GM21786 (cell line): Measurements from ENCODE around the gene TPSAB1.
"Not testable (repeated sequence)": the region's sequence is repeated elsewhere in the genome, so short reads cannot be mapped to it uniquely, and the experiment has no call there.

Source experiments
- ATAC-seq: cut with Tn5 transposase; IDR thresholded peaks from one replicate; pipeline ENCODE4 v1.9.1; 2021; ENCODE audit not compliant: unreplicated experiment

Gene TPSAB1

DNA sequence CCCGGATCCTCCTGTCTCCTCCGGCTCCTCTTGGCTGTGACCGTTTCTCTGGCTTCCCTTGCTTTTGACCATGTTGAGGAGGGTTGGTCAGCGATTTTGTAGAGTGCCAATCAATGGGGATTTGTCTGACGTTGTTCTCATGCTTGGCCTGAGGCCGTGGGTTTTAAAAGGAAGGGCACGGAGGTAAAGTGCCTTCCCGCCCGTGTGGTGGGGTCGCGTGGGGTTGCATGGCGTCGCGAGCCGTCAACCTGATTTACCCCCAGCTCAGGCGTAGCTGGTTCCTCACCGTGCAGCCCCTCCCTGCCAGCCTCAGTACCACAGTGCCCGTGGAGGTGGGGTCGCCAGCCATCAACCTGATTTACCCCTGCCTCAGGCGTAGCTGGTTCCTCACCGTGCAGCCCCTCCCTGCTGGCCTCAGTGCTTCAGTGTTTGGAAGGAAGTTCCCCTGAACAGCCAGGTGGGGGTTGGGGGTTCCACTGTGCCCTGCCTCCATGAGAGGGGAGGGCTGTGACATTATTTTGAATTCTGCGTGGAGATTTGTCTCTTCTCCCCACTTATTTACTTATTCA, 5.0 kb downstream of the TPSAB1 start:
- ATAC-seq: no peak

DNA sequence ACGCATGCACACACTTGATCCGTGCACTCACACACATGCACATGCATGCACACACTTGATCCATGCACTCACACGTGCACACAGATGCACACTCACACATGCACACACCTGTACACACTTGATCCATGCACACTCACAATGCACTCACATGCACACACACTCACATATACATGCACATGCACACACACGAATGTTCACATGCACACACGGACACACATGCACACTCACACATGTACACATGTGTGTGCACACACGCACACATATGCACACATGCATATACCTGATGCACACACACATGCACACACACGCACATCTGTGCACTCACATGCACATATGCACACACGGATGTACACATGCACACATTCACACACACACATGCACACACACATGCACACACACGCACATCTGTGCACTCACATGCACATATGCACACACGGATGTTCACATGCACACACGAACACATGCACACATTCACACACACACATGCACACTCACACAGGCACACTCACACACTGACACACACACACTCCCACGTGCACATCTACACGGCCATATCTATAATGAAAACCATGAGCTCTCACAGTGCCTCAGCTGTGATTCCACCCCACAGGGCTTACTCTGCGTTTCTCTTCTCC, 7.5 kb downstream of the TPSAB1 start:
- ATAC-seq: not testable (repeated sequence)

DNA sequence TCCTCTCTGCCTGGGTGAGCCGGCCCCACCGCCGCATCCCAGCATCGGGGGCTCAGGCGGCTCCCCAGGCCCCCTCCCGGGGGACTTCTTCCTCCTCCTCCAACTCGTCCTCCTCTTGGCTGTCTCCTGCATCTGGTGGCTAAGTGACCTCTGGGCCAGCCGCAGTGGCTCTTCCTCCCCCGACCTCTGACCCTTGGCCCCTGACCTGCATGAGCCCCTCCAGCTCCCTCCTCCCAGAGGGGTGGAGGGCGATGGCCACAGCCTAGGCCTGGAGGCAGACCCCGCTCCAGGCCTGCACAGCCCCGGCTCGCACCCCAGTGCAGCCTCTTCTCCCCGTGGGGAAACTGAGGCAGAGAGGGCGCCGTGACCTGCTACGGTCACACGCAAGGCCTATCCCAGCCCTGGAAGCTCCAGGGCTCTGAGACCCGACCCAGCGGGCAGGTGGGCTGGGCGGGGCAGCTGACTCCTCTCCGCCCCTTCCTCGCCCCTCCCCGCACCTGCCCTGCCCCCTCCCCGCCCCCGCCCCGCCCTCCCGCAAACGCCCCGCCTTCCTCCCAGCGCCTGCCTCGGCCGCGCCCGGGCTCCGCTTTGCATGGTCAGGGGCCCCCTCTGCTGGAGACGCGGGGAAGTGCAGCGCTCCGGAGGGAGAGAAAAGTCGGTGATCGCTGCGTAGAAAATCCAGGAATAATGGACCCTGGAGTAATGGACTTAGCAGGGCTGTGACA, 8.7 kb downstream of the TPSAB1 start:
- not testable (repeated sequence) for ATAC-seq

DNA sequence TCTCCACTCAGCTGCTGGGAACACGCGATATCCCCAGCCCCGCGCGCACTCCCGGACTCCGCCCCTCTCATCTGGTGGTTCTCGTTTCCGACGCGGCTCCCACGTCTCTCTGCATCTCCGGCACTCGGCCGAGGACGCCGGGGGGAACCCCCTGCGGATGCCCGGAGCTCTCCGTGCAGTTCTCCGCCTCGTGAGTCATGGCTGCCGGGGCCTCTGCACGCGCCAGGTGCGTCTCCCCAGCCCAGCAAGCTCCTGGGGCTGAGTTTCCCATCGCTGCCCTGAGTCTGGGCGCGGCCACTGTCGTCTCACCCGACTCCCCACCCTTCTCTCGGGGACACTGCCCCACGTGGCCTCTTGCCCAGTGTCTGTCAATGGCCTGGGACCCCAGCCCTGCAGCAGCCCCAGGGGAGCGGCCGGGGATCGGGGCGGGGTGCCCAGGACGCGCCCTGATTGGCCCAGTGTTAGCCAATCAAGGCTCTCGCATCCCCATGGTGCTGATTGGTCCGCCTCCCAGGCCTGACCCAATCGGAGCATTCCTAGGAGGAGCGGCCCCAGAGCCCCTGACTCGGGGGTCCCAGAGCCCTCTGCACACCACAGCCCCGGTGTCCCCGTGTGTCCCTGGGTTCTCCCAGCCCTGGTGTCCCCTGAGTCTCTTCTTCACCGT, 13.3 kb downstream of the TPSAB1 start:
- not testable (repeated sequence) for ATAC-seq

DNA sequence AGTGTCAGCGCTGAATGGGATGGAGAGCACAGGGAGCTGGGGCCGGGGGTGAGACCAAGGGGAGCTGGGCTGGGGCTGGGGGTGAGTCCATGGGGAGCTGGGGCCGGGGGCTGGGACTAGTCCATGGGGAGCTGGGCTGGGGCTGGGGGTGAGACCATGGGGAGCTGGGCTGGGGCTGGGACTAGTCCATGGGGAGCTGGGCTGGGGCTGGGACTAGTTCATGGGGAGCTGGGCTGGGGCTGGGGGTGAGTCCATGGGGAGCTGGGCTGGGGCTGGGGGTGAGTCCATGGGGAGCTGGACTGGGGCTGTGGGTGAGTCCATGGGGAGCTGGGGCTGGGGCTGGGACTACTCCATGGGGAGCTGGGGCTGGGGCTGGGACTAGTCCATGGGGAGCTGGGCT, 14.3 kb downstream of the TPSAB1 start:
- not testable (repeated sequence) for ATAC-seq

DNA sequence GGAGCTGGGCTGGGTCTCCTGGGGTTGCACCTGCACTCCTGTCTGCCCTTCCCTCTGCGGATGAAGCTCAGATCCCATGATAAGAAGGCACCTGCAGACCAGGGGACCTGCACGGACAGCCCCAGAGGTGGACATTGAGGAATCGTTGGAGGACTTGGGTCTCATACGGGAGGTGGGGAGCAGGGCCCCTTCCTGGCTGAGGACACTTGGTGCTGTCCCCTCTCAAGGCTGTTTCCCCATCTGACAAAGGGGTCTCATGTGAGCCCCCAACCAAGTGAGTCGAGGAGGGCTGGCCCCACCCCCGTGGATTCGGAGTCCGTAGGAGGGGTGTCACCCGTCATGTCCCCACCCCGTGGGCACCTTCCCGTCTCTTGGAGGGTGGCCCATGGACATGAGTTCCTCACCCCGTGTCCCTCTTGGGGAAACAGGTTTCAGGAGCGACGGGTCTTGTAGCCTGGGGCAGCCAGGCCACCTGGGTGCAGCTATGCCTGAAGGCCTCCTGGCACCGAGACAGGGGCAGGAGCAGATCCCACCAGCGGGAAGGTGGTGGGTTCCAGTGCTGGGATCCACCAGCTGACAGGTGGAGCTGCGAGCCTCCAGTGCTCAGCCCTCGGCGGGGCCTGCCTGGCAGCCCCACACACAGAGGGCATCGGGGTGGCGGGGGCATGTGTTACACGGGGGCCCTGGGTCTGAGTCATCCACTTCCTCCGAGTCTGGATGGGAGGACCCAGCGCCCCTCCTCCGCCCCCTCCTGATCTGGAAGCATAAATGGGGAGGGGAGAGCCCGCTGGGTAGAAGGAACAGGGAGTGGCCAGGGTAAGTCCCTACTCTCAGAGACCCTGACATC, 15.0 kb downstream of the TPSAB1 start, which contains the start of gene TPSD1:
Gene TPSD1 (plus strand): TSS at position 794 of the 847 bp plus-strand sequence. CDS start 212 bp downstream, outside the sequence.
- not testable (repeated sequence) for ATAC-seq

DNA sequence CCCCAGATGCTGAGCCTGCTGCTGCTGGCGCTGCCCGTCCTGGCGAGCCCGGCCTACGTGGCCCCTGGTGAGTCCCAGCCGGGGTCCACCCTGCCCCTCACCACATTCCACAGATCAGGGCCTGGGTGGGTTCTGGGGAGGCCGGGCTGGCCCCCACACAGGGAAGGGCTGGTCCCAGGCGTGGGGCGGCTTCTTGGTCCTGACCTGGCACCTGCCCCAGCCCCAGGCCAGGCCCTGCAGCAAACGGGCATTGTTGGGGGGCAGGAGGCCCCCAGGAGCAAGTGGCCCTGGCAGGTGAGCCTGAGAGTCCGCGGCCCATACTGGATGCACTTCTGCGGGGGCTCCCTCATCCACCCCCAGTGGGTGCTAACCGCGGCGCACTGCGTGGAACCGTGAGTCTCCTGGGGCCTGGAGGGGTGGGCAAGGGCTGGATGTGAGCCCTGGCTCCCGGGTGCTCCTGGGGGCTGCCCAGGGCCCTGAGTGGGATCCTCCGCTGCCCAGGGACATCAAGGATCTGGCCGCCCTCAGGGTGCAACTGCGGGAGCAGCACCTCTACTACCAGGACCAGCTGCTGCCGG, 15.9 kb downstream of the TPSAB1 start:
- not testable (repeated sequence) for ATAC-seq

DNA sequence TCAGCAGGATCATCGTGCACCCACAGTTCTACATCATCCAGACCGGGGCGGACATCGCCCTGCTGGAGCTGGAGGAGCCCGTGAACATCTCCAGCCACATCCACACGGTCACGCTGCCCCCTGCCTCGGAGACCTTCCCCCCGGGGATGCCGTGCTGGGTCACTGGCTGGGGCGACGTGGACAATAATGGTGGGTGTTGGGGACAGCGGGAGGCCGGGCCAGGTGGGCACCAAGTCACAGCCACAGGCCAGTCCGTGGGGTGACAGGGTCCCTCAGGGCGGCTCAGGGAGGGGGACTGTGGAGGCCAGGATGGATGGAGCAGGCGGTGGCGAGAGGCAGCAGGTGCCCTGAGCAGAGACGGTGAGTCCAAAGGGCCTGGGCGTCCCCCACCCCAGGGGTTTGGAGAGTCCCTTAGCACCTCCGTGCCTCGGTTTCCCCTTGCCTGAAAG, 16.4 kb downstream of the TPSAB1 start:
- no peak for ATAC-seq

DNA sequence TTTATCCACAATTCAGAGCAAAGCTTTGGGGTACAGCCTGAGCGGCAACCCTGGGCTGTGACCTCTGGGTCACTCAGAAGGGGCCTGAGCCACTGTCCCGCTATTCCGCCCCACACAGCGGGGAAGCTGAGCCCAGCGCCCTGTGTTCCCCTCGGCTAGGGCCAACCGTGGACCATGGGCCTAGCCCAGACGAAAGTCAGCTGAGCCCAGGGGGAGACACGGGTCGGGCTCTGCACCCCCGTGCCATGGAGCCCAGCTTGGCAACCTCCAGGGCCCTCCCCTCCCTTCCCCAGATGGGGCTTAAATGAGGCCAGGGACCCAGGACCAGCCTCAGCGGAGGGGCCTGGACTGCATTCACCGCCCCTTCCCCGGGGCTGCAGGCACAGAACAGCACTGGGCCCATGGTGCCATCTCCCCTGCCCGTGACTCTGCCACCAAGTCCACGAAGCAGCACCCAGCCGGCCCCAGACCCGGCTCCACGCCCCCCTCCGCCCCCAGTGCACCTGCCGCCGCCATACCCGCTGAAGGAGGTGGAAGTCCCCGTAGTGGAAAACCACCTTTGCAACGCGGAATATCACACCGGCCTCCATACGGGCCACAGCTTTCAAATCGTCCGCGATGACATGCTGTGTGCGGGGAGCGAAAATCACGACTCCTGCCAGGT, 17.2 kb downstream of the TPSAB1 start:
- ATAC-seq: no peak

DNA sequence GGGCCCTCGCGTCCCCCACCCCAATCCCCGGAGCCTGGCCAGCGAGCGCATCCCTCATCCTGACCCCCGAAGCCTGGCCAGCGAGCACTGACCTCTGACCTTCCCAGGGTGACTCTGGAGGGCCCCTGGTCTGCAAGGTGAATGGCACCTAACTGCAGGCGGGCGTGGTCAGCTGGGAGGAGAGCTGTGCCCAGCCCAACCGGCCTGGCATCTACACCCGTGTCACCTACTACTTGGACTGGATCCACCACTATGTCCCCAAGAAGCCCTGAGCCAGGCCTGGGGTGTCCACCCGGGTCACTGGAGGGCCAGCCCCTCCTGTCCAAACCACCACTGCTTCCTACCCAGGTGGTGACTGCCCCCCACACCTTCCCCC, 17.7 kb downstream of the TPSAB1 start:
- no peak for ATAC-seq

DNA sequence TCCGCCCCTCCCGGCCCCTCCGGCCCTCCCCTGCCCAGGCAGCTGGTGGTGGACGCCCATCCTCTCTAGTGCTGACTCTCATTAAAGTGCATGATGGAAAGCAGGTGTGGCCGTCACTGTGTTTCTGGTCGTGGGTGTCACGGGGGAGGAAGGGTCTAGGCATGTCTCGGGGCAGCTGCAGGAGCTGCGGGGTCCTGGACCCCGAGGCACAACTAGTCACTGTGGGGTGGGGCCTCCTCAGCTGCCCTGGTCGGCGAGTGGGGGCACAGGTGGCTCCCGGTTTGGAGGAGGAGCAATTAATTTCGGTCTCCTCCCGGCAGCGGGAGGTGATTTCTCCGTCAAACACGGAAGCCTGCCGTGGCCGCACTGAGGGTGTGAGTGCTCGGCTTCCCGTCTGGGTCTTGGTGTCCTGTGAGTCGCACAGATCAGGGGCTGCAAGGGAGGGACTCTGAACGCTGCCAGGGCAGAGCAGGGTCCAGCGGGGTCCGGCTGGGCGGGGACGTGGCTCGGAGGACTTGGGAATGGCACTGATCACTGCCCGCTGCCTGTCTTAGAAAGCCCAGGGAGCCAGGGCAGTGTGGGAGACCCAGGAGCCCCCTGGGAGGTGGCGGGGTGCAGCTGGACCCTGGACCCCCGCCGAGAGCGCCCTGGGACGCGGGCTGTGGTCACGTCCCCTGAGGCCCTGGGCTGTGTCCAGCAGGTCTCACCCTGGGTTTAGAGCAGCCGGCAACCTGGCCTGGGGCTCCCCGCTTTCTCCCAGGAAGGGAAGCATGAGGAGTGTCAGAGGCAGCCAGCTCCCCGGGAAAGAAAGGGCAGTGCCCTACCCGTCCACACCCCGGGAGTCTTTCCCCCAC, 18.6 kb downstream of the TPSAB1 start:
- no peak for ATAC-seq

DNA sequence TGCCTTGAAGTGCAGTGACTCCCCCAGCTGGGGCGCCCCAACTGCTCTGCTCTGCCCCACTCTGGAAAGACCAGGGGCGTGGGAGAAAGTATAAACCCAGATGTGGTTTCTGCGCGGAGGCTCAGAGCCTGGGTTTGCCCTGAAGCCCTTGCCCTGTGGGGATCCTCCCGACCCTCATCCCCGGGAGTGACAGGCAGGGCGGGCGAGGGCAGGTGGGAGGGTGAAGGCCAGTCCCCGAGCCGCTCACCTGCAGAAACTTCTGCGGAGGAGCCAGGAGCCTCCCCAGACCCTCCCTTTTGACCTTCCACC, 19.2 kb downstream of the TPSAB1 start:
- ATAC-seq: no peak

DNA sequence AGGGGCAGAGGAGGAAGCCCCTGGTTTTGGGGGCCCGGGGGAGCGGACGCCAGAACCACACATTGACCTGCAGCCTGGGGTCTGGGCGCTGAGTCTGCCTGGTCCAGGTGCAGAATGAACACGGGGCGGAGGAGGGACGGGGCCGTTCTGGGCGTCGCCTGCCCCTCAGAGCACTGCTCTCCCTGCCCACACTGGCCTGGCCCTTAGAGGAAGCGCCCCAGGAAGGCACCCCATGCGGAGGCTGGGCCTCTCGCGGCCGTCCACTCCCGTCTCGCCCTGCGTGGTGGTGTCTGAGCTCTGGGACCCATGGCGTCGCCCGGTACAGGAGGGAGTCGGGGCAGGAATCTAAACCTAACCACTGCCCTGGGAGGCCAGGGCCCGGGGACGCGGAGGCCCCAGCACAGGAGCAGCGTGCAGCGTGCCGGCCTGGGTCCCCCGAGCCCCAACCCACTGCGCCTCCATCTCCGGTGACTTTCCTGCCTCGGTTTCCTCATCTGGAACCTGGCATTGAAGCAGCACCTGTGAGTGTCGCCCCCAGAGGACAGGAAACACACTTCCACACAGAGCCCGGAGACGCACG, 19.7 kb downstream of the TPSAB1 start:
- no peak for ATAC-seq

DNA sequence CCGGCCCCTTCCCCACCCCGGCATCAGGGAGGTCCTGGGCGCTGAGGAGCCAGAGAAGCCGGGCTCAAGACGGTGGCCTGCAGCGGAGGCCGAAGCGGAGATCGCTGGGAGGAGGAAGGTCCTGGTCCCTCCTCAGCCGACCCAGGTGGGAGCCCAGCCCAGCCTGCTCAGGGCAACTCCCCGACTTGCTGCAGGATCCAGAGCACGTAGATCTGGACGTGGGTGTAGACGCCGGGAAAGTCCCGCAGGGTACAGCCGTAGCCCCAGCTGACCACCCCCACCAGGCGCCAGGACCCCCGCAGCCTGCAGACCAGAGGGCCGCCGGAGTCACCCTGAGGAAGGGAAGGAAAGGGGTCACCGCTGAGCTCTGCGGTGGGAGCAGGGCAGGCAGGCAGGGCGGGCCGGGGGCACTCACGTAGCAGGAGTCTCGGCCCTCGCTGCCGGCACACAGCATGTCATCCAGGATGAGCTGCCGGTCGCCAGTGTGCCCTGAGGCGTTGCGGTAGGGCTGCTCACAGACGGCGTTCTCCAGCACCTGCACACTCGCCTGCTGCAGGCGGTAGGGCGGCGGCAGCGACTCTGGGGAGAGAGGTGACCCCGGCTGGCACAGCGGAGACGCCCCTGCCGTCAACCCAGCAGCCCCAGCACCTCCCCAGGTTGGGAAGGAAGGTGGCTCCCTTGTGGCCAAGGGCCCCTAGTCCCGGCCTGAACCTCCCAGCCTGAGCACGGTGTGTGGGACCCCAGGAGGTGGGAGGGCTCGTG, 20.8 kb downstream of the TPSAB1 start:
- ATAC-seq: no peak

DNA sequence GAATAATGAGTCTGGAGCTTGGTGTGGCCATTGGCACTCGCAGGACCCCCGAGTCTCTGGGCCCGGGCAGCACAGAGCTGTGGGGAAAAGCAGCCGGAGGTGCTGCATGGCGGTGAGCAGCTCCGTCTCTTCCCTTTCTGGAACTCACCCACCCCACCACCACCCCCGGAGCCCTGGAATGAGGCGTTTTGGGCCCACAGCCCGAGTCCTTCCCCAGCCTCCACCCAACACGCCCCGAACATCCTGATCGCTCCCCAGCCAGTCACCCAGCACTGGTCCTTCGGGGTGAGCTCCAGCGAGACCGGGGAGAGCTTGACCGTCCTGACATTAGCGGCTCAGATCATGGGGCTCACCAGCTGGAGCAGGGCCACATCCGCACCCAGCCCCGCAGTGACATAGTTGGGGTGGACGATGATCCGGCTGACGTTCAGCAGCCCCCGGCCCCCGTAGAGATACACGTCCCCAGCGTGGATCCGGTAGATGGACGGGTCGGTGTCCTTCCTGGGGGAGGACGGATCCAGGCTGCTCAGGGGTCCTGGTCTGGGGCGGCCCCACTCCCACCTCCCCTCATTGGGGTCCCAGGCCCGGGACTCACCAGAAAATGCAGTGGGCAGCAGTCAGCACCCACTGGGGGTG, 21.8 kb downstream of the TPSAB1 start:
- ATAC-seq: no peak

DNA sequence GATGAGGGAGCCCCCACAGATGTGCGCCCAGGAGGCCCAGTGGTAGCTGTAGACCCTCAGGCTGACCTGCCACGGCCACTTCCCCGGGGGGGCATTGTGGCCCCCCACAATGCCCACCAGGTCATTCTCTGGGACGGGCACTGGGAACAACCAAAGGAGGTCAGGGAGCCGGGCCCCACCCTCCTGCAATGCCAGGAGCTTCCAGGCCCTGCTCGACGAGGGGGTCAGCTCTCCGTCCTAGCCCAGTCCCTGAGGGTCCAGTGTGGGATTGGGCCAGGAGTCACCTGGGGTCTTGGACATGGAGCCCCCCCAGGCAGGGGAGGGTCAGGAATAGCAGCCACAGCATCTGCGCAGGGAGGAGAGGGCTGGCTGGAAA, 22.3 kb downstream of the TPSAB1 start:
- ATAC-seq: no peak

DNA sequence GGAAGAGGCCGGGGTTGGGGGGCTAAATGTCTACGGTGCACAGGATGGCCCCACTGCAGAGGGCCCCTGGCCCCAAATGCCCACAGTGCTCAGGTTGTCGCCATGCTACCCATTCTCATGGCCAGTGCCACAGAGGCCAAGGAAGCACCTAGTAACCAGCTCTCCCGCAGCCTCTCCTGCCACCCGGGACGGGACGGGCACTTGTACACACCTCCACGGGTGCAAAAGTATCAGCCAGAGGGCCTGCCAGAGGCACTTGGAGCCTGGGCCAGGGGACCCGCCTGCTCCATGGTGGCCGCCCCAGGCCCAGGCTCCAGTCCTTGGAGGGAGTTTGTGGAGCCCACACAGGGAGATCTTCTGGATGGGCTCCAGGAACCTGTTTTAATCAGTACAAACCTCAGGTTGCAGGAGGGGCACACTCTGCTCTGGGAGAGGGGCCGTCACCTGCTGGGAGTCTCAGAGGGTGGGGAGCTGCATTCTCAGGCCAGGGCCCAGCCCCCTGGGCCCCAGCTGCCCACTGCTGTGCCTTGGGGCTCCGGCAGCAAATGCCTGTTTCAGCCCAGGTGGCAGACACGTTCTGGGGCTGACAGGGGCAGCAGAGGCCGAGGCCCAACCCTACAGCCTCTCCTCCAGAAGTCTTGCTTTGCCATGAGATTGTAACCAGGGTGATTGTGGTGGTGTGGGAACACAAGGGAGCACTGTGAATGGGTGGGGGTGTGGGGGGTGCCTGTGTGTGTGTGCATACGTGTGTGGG, 23.3 kb downstream of the TPSAB1 start:
- ATAC-seq: no peak
